ENCODE measurements around the gene RREB1. TPM values are rescaled to one million over a fixed set of nuclear protein-coding genes. Genes with fewer than 3 reads are reported as not detected.
A peak's percentile ranks its signal among the peaks of the same experiment; 100 is the strongest.

Gene RREB1
- total RNA-seq, result 10 to 100 TPM; 35.3 to 40.4 (median 38.0) TPM
- polyA plus RNA-seq, result 7.8 TPM
- long read RNA-seq, donor 1, partial matches to known transcripts, result 28 of 39 reads
- long read RNA-seq, donor 1, other reads (novel, unspliced or antisense), result 11 of 39 reads
- long read RNA-seq, donor 2, partial matches to known transcripts, result 6 of 6 reads
- long read RNA-seq, donor 2, other reads (novel, unspliced or antisense), result 0 of 6 reads
- long read RNA-seq, donor 3, partial matches to known transcripts, result 4 of 17 reads
- long read RNA-seq, donor 3, other reads (novel, unspliced or antisense), result 13 of 17 reads
- long read RNA-seq, donor 4, partial matches to known transcripts, result 5 of 8 reads
- long read RNA-seq, donor 4, other reads (novel, unspliced or antisense), result 3 of 8 reads

- intact Hi-C loops (cut with DNase I), result loop anchor here in 2 of 4 donors (5.0 to 10.0 kb wide), 2 partner anchors 117 to 380 kb away; no protein-coding TSS in a partner anchor
- Histone ChIP-seq H3K9me3 (ENCODE audit: control insufficient read depth, low read length) (no peaks in the 10 kb centered on the region), H3K27me3 (ENCODE audit: control insufficient read depth, insufficient read depth) (no peaks in the 10 kb centered on the region), H3K4me1 (ENCODE audit: control insufficient read depth, insufficient read depth, low read length) (peaks cover under 1% of the 10 kb centered on the region), H3K27ac (ENCODE audit: low read length) (peak within 1 kb of the TSS; percentile 77), H3K4me3 (ENCODE audit: low read length) (peak within 1 kb of the TSS; percentile 79)
- ATAC-seq, result peak; percentile 77 to 82
- WGBS, result under 1% methylated on average over 59 of the region's 59 CpGs
- DNase-seq, result peak; percentile 75 to 86 (median 86)
Observed at GRCh38 chr6:7107578-7108195, at the start of gene RREB1. Gene RREB1, plus strand, starts transcription at chr6:7107961. Its CDS starts 73,951 bp downstream, at chr6:7181912.

DNA sequence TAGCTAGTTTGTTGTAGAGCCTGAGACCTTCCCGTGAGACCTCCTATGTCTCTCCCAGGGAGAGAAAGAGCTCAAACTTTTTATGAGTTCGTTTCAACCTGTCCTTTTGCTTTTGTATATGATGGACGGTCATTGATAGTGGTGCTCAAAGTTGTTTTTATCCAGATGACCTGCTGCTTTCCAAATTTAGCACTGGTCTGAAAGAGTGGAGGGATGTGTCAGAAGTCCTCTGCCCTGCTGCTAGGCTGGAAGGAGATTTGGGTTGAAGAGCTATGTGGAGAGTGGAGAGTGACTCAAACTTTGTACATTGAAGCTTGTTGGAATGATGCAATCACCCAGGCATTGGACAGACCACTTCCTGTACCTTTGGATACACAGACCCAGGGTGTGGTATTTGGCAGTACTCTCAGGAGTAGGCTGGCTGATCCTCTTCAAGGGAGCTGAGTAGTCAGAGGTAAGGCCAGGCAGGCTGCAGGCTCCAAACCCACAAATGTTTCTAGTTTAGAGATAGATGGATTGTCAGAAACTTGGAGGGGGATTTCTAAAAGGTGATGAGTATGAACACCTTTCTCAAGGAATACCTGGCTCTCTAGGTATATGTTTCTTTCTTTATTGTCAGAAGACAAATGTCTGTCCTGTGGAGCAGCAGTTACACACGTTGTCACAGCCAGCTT, 49.4 kb upstream of the RREB1 start:
- Histone ChIP-seq H3K4me3 (ENCODE audit: low read length) (no peak overlapping the region), H3K27ac (ENCODE audit: low read length) (no peak overlapping the region), H3K27me3 (ENCODE audit: control insufficient read depth, insufficient read depth) (no peaks in the 10 kb centered on the region), H3K4me1 (ENCODE audit: control insufficient read depth, insufficient read depth, low read length) (no peaks in the 10 kb centered on the region), H3K9me3 (ENCODE audit: control insufficient read depth, low read length) (no peaks in the 10 kb centered on the region)
- intact Hi-C loops (cut with DNase I), result no loop called here
- ATAC-seq (peak; percentile 64 to 91), DNase-seq (no peak)
- WGBS, result 80% methylated on average over 4 of the region's 4 CpGs

- no peaks in the 10 kb centered on the region for H3K9me3 ChIP-seq (ENCODE audit: control insufficient read depth, low read length)
- DNase-seq (no peak), ATAC-seq (no peak)
- intact Hi-C loops (cut with DNase I), result no loop called here
- H3K27ac ChIP-seq (ENCODE audit: low read length), result no peak overlapping the region
- H3K27me3 ChIP-seq (ENCODE audit: control insufficient read depth, insufficient read depth), result no peaks in the 10 kb centered on the region
- H3K4me3 ChIP-seq (ENCODE audit: low read length), result no peak overlapping the region
- WGBS, result 93% methylated on average over 6 of the region's 6 CpGs
- no peaks in the 10 kb centered on the region for H3K4me1 ChIP-seq (ENCODE audit: control insufficient read depth, insufficient read depth, low read length)
Observed at GRCh38 chr6:7060769-7061516, 46.8 kb upstream of the RREB1 start.

DNA sequence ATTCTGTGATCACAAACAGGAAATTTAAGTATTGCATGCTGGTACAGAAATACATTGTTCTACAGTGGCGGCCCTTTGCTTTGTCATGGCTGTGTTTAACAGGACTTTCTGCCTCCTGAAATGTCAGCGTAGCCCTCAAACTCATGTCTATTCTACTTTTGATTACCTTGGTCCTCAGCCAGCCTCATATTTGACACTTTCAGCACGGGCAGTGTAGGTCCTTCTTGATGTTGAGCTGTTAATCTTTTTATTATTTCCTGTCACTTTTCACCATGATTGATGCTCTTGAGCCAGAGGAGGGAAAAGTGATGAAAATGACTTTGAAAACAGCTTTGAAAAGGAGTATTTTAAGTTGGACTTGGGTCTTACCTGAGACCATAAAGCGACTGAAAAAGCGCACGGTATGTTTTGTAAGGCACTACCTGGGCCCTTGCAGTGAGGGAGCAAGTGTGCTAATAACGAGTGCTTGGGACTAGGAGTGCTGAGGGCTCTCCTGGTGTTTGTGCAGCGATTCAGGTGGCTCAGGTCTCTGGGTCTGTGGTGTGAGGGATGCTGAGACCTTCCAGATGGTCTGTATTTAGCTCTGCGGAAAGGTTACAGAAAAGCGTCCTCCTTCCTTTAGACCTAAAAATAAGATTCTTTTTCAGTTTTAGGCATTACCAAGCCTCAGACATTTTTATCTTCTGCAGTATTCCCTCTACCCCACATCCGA, 45.2 kb upstream of the RREB1 start:
- no peak for ATAC-seq
- intact Hi-C loops (cut with DNase I), result no loop called here

DNA sequence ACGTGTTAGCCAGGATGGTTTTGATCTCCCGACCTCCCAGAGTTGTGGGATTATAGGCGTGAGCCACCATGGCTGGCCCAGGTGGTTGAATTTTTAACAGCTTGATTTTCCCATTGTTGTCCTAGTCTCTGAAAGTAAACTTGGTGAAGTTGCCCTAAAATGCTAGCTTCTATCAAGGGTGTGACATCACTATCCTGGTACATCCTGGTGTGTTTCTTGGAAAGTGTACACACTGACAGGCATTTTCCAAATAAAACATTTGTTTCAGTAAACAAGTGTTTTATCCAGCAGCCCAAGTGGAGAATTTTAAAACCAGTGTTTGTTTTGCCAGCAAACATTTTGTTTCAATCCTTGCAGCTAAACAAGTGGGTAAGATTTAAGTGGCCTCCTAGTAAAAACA, 40.5 kb upstream of the RREB1 start:
- Histone ChIP-seq H3K27me3 (ENCODE audit: control insufficient read depth, insufficient read depth) (no peaks in the 10 kb centered on the region), H3K4me3 (ENCODE audit: low read length) (no peak overlapping the region), H3K9me3 (ENCODE audit: control insufficient read depth, low read length) (no peaks in the 10 kb centered on the region), H3K4me1 (ENCODE audit: control insufficient read depth, insufficient read depth, low read length) (no peaks in the 10 kb centered on the region), H3K27ac (ENCODE audit: low read length) (no peak overlapping the region)
- DNase-seq (no peak), ATAC-seq (no peak)
- intact Hi-C loops (cut with DNase I), result no loop called here
- 85% methylated on average over 3 of the region's 3 CpGs for WGBS

More for the DNA sequence above, 45.2 kb upstream of the RREB1 start:
- DNase-seq, result no peak
- Histone ChIP-seq H3K27me3 (ENCODE audit: control insufficient read depth, insufficient read depth) (no peaks in the 10 kb centered on the region), H3K27ac (ENCODE audit: low read length) (no peak overlapping the region), H3K4me3 (ENCODE audit: low read length) (no peak overlapping the region), H3K4me1 (ENCODE audit: control insufficient read depth, insufficient read depth, low read length) (no peaks in the 10 kb centered on the region), H3K9me3 (ENCODE audit: control insufficient read depth, low read length) (no peaks in the 10 kb centered on the region)
- WGBS, result 70% methylated on average over 11 of the region's 11 CpGs

GRCh38 chr6:7071405-7071804, 36.4 kb upstream of the RREB1 start:
- intact Hi-C loops (cut with DNase I), result no loop called here
- H3K9me3 ChIP-seq (ENCODE audit: control insufficient read depth, low read length), result no peaks in the 10 kb centered on the region
- 91% methylated on average over 2 of the region's 2 CpGs for WGBS

DNA sequence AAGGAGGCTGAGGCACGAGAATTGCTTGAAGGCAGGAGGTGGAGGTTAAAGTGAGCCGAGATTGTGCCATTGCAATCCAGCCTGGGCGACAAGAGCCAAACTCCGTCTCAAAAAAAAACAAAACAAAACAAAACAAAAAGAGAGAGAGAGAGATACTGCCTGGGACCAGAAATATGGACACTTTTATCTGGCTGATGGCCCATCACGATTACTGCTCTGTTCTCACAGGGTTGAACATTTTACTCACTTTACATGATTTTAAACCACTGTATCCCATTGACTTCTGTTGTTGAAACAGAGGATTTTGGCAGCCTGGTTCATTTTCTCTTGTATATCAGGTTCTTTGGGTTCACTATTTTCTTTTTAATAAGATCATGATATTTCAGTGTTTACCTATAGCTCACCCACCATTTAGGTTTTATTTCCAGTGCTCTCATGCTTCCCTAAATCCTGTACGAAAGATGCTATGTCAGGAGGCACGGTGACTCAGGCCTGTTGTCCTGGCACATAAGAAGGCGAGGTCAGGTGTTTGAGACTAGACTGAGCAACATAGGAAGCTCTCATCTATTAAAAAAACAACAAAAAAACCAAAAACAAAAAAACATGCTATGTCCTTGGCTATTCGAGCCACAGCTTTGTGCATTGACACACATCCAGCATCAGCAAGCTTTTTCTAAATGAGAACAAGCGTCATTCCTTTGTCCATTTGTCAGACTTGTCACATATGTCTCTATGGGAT, 34.5 kb upstream of the RREB1 start:
- no peak overlapping the region for H3K4me3 ChIP-seq (ENCODE audit: low read length)
- no peaks in the 10 kb centered on the region for H3K4me1 ChIP-seq (ENCODE audit: control insufficient read depth, insufficient read depth, low read length)
- H3K27ac ChIP-seq (ENCODE audit: low read length), result no peak overlapping the region
- DNase-seq (no peak), ATAC-seq (no peak)
- intact Hi-C loops (cut with DNase I), result no loop called here
- WGBS, result 81% methylated on average over 10 of the region's 10 CpGs
- H3K27me3 ChIP-seq (ENCODE audit: control insufficient read depth, insufficient read depth), result no peaks in the 10 kb centered on the region
- no peaks in the 10 kb centered on the region for H3K9me3 ChIP-seq (ENCODE audit: control insufficient read depth, low read length)

More at GRCh38 chr6:7071405-7071804, 36.4 kb upstream of the RREB1 start:
- no peaks in the 10 kb centered on the region for H3K4me1 ChIP-seq (ENCODE audit: control insufficient read depth, insufficient read depth, low read length)
- no peak for DNase-seq
- no peaks in the 10 kb centered on the region for H3K27me3 ChIP-seq (ENCODE audit: control insufficient read depth, insufficient read depth)
- H3K27ac ChIP-seq (ENCODE audit: low read length), result no peak overlapping the region
- no peak for ATAC-seq
- no peak overlapping the region for H3K4me3 ChIP-seq (ENCODE audit: low read length)

GRCh38 chr6:7073821-7074525, 33.8 kb upstream of the RREB1 start:
- intact Hi-C loops (cut with DNase I), result no loop called here
- 78% methylated on average over 9 of the region's 9 CpGs for WGBS
- no peak overlapping the region for H3K4me3 ChIP-seq (ENCODE audit: low read length)
- no peaks in the 10 kb centered on the region for H3K4me1 ChIP-seq (ENCODE audit: control insufficient read depth, insufficient read depth, low read length)
- no peaks in the 10 kb centered on the region for H3K27me3 ChIP-seq (ENCODE audit: control insufficient read depth, insufficient read depth)
- DNase-seq (peak in 2 of 3 donors; percentile 67 to 69), ATAC-seq (peak in 1 of 2 donors; percentile 37)
- H3K9me3 ChIP-seq (ENCODE audit: control insufficient read depth, low read length), result no peaks in the 10 kb centered on the region
- no peak overlapping the region for H3K27ac ChIP-seq (ENCODE audit: low read length)

- DNase-seq (no peak), ATAC-seq (no peak)
- H3K4me3 ChIP-seq (ENCODE audit: low read length), result no peak overlapping the region
- no peaks in the 10 kb centered on the region for H3K4me1 ChIP-seq (ENCODE audit: control insufficient read depth, insufficient read depth, low read length)
- no peaks in the 10 kb centered on the region for H3K9me3 ChIP-seq (ENCODE audit: control insufficient read depth, low read length)
- no peak overlapping the region for H3K27ac ChIP-seq (ENCODE audit: low read length)
- intact Hi-C loops (cut with DNase I), result no loop called here
- 95% methylated on average over 3 of the region's 3 CpGs for WGBS
- H3K27me3 ChIP-seq (ENCODE audit: control insufficient read depth, insufficient read depth), result no peaks in the 10 kb centered on the region
Observed at GRCh38 chr6:7074870-7075269, 32.9 kb upstream of the RREB1 start.

All from right cardiac atrium (tissue), 5 donors.